ENCODE results near the gene HDAC4. TPM values are rescaled to one million over a fixed set of nuclear protein-coding genes. Genes with fewer than 3 reads are reported as not detected.

The HDAC4 gene
- total RNA-seq, 4 donors from 2014 or later: 21.6 to 72.7 (median 35.2) TPM

DNA sequence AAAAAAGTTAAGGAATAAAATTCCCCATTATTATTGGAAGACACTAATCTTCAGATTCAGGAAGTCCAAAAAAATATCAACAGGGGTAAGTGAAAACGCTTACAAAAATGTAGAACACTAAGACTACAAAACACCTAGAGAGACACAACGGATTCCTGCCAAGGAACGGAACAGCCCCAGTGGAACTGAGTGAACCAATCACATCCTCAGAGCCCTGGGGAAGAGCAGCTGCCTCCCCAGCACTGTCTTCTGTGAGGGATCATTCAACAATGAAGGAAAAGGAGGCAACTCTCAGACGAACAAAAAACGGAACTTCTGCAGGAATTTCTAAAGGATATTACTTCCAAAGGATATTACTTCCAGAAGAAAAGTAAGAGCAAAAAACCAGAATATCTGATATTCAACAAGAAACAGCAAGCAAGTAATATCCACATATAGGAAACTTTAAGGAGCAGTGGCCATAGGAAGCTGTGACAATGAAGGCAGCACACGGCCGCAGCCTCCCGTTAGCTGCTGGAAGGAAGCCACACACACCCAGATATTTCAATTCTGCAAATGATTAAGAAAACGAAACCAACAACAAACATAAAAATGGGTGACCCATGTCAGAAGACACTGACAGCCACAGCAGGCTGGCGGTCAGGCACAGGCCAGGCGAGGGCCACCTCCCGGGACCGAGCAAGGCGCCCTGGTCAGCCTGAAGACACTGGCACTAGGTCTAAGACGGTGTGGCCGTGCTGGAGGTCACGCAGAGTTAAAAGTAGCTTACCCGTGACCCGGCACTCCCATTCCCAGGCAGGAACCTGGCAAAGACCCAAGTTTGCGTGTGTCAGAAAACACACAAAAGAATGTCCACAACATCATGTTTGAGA, 81.8 kb downstream of the HDAC4 start:
- no peak for TF ChIP-seq POLR2A (IDR thresholded peaks at IDR 0.05)
- TF ChIP-seq, protein P1, sequence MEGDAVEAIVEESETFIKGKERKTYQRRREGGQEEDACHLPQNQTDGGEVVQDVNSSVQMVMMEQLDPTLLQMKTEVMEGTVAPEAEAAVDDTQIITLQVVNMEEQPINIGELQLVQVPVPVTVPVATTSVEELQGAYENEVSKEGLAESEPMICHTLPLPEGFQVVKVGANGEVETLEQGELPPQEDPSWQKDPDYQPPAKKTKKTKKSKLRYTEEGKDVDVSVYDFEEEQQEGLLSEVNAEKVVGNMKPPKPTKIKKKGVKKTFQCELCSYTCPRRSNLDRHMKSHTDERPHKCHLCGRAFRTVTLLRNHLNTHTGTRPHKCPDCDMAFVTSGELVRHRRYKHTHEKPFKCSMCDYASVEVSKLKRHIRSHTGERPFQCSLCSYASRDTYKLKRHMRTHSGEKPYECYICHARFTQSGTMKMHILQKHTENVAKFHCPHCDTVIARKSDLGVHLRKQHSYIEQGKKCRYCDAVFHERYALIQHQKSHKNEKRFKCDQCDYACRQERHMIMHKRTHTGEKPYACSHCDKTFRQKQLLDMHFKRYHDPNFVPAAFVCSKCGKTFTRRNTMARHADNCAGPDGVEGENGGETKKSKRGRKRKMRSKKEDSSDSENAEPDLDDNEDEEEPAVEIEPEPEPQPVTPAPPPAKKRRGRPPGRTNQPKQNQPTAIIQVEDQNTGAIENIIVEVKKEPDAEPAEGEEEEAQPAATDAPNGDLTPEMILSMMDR (IDR thresholded peaks at IDR 0.05): no peak
- intact Hi-C loops (cut with DNase I): no loop called here
- peaks cover 18 to 66% (median 31%) of the 10 kb centered on the region in 3 donors for H3K4me1 ChIP-seq
- H3K4me3 ChIP-seq: peak overlapping the region; percentile 29 to 59 (median 33)
- peak overlapping the region; percentile 65 to 80 (median 78) for H3K27ac ChIP-seq
- H3K9me3 ChIP-seq: no peaks in the 10 kb centered on the region
- peaks cover 0 to 5% (median 0%) of the 10 kb centered on the region in 3 donors for H3K36me3 ChIP-seq
- WGBS, 2 donors: 13 to 18% methylated on average over 19 to 20 of the region's 20 CpGs
- no peak for DNase-seq
- no peaks in the 10 kb centered on the region for H3K27me3 ChIP-seq

DNA sequence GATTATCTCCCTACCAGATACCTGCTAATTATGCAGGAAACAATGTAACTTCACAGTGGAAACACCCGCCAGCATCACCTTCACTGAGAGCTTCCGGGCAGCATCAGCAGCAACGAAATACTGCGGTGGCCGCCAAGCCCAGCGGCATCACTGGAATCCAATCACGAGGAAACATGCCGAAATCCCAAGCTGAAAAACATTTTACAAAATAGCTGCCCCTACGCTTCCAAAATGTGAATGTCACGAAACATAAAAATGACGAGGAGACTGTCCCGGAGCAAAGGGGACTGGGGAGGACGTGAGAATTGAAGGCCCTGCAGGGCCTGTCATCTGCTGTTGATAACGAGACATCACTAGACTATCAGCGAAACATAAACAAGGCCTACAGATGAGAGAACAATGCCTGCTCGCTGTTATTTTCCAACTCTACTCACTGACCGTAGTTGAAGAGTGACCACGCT, 82.6 kb downstream of the HDAC4 start:
- 93 to 94% methylated on average over 18 of the region's 18 CpGs for WGBS, 2 donors
- Histone ChIP-seq H3K36me3 (peaks cover 0 to 5% (median 0%) of the 10 kb centered on the region in 3 donors), H3K4me1 (peaks cover 18 to 65% (median 27%) of the 10 kb centered on the region in 3 donors), H3K27ac (peak overlapping the region in 3 of 4 donors; percentile 74 to 80 (median 79)), H3K27me3 (no peaks in the 10 kb centered on the region), H3K9me3 (no peaks in the 10 kb centered on the region), H3K4me3 (no peak overlapping the region)
- no peak for DNase-seq
- intact Hi-C loops (cut with DNase I): no loop called here
- no peak for TF ChIP-seq POLR2A (IDR thresholded peaks at IDR 0.05)
- TF ChIP-seq, protein P1 (IDR thresholded peaks at IDR 0.05): no peak

DNA sequence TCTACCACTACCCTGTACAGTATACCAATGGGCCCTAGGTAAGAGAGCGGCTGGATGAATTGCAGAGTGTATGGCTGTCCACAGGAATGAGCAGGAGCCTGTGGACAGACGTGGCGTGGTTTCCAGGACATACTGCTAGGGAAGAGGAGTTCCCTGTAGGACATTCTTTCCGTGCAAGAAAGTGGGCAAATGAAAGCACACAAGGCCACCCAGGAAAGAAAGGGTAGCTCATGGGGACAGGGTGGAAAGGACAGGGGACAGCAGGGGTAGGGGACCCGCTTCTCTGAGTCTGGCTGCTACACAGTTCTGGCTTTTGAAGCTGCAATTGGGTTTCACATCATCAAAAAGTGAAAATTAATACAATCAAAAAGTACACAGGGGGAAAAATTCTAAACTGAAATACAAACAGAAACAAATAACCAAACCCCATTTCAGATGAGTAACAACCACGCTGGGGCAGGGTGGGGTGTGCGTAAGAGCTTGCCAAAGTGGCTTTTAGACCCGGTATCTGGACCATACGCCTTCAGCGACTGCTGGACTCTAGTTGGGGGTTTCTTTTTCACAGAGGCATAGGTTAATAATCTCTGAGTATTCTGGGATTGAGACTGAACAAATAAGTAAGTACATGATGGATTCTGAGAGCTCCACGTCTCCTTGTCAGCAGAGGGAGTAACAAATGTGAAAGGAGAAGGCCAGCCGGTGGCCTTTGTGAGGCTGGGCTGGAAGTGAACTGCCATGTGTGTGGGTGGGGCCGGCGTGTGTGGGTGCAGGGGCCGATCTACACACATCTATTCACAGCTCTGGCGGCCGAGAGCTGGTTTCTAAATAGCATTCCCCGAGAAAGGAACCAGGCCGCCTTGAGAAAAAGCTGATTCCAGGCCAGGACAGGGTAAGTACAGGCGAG, 84.0 kb downstream of the HDAC4 start:
- DNase-seq: no peak
- no peak for TF ChIP-seq POLR2A (IDR thresholded peaks at IDR 0.05)
- TF ChIP-seq, protein P1 (IDR thresholded peaks at IDR 0.05): no peak
- H3K4me1 ChIP-seq: peaks cover 9 to 65% (median 17%) of the 10 kb centered on the region in 3 donors
- intact Hi-C loops (cut with DNase I): no loop called here
- H3K36me3 ChIP-seq: no peaks in the 10 kb centered on the region
- peak overlapping the region in 1 of 4 donors; percentile 39 for H3K4me3 ChIP-seq
- WGBS, 2 donors: 63 to 76% methylated on average over 16 to 19 of the region's 20 CpGs
- H3K27ac ChIP-seq: peak overlapping the region; percentile 37 to 80 (median 76)
- H3K27me3 ChIP-seq: no peaks in the 10 kb centered on the region
- no peaks in the 10 kb centered on the region for H3K9me3 ChIP-seq

DNA sequence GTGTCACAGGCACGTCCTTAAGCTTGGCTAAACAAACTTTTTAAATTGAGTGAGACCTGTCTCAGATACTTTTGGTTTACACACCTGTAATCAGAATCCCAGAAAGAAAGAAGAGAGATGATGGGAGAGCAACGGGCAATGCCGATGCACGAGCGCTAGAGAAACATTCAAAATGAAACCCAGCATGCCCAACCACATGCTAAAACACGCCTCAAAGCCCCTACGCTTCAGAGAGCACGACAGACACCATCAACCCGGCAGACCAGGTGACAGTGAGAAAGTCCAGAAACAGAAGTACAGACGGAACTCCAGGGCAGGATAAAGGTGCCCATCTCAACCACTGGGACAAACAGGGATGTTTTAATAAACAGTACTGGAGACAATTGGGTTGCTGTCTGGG, 85.5 kb downstream of the HDAC4 start:
- no peak overlapping the region for H3K4me3 ChIP-seq
- H3K36me3 ChIP-seq: peaks cover 0 to 10% (median 0%) of the 10 kb centered on the region in 3 donors
- H3K27ac ChIP-seq: no peak overlapping the region
- H3K27me3 ChIP-seq: no peaks in the 10 kb centered on the region
- no peak for TF ChIP-seq POLR2A (IDR thresholded peaks at IDR 0.05)
- TF ChIP-seq, protein P1 (IDR thresholded peaks at IDR 0.05): no peak
- H3K9me3 ChIP-seq: no peaks in the 10 kb centered on the region
- 80 to 88% methylated on average over 10 of the region's 10 CpGs for WGBS, 2 donors
- H3K4me1 ChIP-seq: peaks cover 9 to 79% (median 15%) of the 10 kb centered on the region in 3 donors
- no peak for DNase-seq
- intact Hi-C loops (cut with DNase I): no loop called here
